HEK293T (cell line): ENCODE measurements around the gene NINJ2.
"Not testable (repeated sequence)": the region's sequence is repeated elsewhere in the genome, so short reads cannot be mapped to it uniquely, and the experiment has no call there.

Experiments
- CTCF ChIA-PET: fragments of 350-600 bp; formaldehyde crosslinking; extraction: SDS; loops from one replicate; lab custom pipeline; 2021; ENCODE audit warnings: antibody characterized with exemption, inconsistent platforms; lab: Yijun Ruan, JAX
- POLR2A ChIA-PET: fragments of 350-600 bp; formaldehyde crosslinking; extraction: SDS; loops from one replicate; lab custom pipeline; 2020; ENCODE audit warnings: antibody characterized with exemption, inconsistent platforms; lab: Yijun Ruan, JAX
- DNase-seq: peaks from one replicate; pipeline ENCODE4 v3.0.0; 2012; ENCODE audit warnings: mixed read lengths; ENCODE audit errors: extremely low spot score
- ARNT ChIP-seq: fragments of 450-650 bp; IDR thresholded peaks from 2 replicates; pipeline ENCODE4 v1.6.1; 2017; ENCODE audit warnings: mild to moderate bottlenecking
- BHLHE40 ChIP-seq: fragments of 450-650 bp; IDR thresholded peaks from 2 replicates; pipeline ENCODE4 v1.6.1; 2016; ENCODE audit warnings: mild to moderate bottlenecking, moderate library complexity, borderline replicate concordance
- ELF4 ChIP-seq: fragments of 450-650 bp; IDR thresholded peaks from 2 replicates; pipeline ENCODE4 v1.6.1; 2017; ENCODE audit warnings: antibody characterized with exemption
- FOXA1 ChIP-seq: fragments of 450-650 bp; IDR thresholded peaks from 2 replicates; pipeline ENCODE4 v1.6.1; 2016; ENCODE audit warnings: mild to moderate bottlenecking
- FOXK2 ChIP-seq: fragments of 450-650 bp; IDR thresholded peaks from 2 replicates; pipeline ENCODE4 v1.6.1; 2016; ENCODE audit warnings: mild to moderate bottlenecking
- FOXM1 ChIP-seq: fragments of 450-650 bp; IDR thresholded peaks from 2 replicates; pipeline ENCODE4 v1.6.1; 2017; ENCODE audit warnings: mild to moderate bottlenecking, borderline replicate concordance
- HDGF ChIP-seq: fragments of 450-650 bp; IDR thresholded peaks from 2 replicates; pipeline ENCODE4 v1.6.1; 2017; ENCODE audit warnings: antibody characterized with exemption, borderline replicate concordance
- L3MBTL2 ChIP-seq: fragments of 450-650 bp; conservative IDR thresholded peaks from 2 replicates; pipeline ENCODE4 v1.6.1; 2016; ENCODE audit warnings: mild to moderate bottlenecking
- LEF1 ChIP-seq: fragments of 450-650 bp; IDR thresholded peaks from 2 replicates; pipeline ENCODE4 v1.6.1; 2017; ENCODE audit warnings: mild to moderate bottlenecking, borderline replicate concordance
- NFRKB ChIP-seq: fragments of 450-650 bp; IDR thresholded peaks from 2 replicates; pipeline ENCODE4 v1.6.1; 2016; ENCODE audit warnings: mild to moderate bottlenecking, moderate library complexity
- PKNOX1 ChIP-seq: fragments of 450-650 bp; IDR thresholded peaks from 2 replicates; pipeline ENCODE4 v1.6.1; 2016
- SP1 ChIP-seq: fragments of 450-650 bp; IDR thresholded peaks from 2 replicates; pipeline ENCODE4 v1.6.1; 2017
- SUZ12 ChIP-seq: fragments of 450-650 bp; IDR thresholded peaks from 2 replicates; pipeline ENCODE4 v1.6.1; 2016; ENCODE audit warnings: mild to moderate bottlenecking
- TARDBP ChIP-seq: fragments of 450-650 bp; IDR thresholded peaks from 2 replicates; pipeline ENCODE4 v1.6.1; 2016
- ZNF384 ChIP-seq: fragments of 450-650 bp; IDR thresholded peaks from 2 replicates; pipeline ENCODE4 v1.6.1; 2016

Gene NINJ2

GRCh38 chr12:630656-631632, 32.3 kb downstream of the NINJ2 start:
- TF ChIP-seq ZNF384 (no peak), PKNOX1 (no peak)
- ChIA-PET CTCF (no interaction called here), POLR2A (interaction anchor here (1.0 to 2.1 kb wide), 2 partner anchors 120 to 121 kb away, joined by 3 to 9 read pairs; partner anchors contain the start of gene WNK1)
- no peak for DNase-seq

GRCh38 chr12:628742-629078, 34.5 kb downstream of the NINJ2 start:
- CTCF ChIA-PET, POLR2A ChIA-PET, DNase-seq: not testable (repeated sequence)

- TF ChIP-seq PKNOX1 (no peak), LEF1 (no peak), SUZ12 (no peak), ZNF384 (no peak), TARDBP (no peak), SP1 (no peak), FOXM1 (no peak), ELF4 (no peak), HDGF (no peak)
- no peak for DNase-seq
- ChIA-PET POLR2A (no interaction called here), CTCF (interaction anchor here (0.6 kb wide), 1 partner anchor 280 kb away, joined by 3 read pairs; no protein-coding TSS in a partner anchor)
Measured at GRCh38 chr12:627863-628741, 35.1 kb downstream of the NINJ2 start.

- ChIA-PET POLR2A (no interaction called here), CTCF (interaction anchor here (0.6 kb wide), 1 partner anchor 281 kb away, joined by 3 read pairs; no protein-coding TSS in a partner anchor)
- DNase-seq, result no peak
- TF ChIP-seq LEF1 (no peak), ZNF384 (no peak), NFRKB (no peak), TARDBP (no peak), ELF4 (no peak), BHLHE40 (no peak), FOXA1 (no peak), SUZ12 (no peak), HDGF (no peak)
Measured at GRCh38 chr12:627285-627684, 36.0 kb downstream of the NINJ2 start.

GRCh38 chr12:625998-626397, 37.2 kb downstream of the NINJ2 start:
- ChIA-PET CTCF (interaction anchor here (1.2 kb wide), 1 partner anchor 125 kb away, joined by 3 read pairs; no protein-coding TSS in a partner anchor), POLR2A (no interaction called here)
- DNase-seq, result no peak
- TF ChIP-seq HDGF, result no peak
- no peak for TF ChIP-seq ZNF384
- no peak for TF ChIP-seq BHLHE40
- TF ChIP-seq FOXM1, result no peak
- TF ChIP-seq L3MBTL2, result no peak
- TF ChIP-seq SP1, result no peak
- no peak for TF ChIP-seq FOXK2
- TF ChIP-seq PKNOX1, result no peak
- no peak for TF ChIP-seq ELF4
- TF ChIP-seq ARNT, result no peak

- no peak for DNase-seq
- TF ChIP-seq ARNT (no peak), TARDBP (no peak)
- CTCF ChIA-PET, result no interaction called here
- POLR2A ChIA-PET, result no interaction called here
Measured at GRCh38 chr12:623865-624372, 39.3 kb downstream of the NINJ2 start.
